ENCODE measurements around the gene WHRN. TPM values are rescaled to one million over a fixed set of nuclear protein-coding genes. Genes with fewer than 3 reads are reported as not detected.

Gene WHRN
- total RNA-seq, 1 experiment from 2014 or later = 1.4 TPM

GRCh38 chr9:114515528-114515927, 10.3 kb upstream of the WHRN start:
- no peak for DNase-seq (ENCODE audit: low read depth)

DNA sequence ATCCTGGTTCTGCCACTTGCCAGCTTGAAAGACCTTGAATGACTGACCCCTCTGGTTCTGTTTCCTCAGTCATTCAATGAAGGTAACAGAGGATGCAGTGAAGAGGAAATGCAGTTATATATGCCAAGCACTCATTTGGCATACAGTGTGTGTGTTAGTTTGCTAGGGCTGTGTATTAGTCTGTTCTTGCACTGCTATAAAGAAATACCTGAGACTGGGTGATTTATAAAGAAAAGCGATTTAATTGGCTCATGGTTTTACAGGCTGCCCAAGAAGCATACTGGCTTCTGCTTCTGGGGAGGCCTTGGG, 8.6 kb upstream of the WHRN start:
- DNase-seq (ENCODE audit: low read depth) = no peak

DNA sequence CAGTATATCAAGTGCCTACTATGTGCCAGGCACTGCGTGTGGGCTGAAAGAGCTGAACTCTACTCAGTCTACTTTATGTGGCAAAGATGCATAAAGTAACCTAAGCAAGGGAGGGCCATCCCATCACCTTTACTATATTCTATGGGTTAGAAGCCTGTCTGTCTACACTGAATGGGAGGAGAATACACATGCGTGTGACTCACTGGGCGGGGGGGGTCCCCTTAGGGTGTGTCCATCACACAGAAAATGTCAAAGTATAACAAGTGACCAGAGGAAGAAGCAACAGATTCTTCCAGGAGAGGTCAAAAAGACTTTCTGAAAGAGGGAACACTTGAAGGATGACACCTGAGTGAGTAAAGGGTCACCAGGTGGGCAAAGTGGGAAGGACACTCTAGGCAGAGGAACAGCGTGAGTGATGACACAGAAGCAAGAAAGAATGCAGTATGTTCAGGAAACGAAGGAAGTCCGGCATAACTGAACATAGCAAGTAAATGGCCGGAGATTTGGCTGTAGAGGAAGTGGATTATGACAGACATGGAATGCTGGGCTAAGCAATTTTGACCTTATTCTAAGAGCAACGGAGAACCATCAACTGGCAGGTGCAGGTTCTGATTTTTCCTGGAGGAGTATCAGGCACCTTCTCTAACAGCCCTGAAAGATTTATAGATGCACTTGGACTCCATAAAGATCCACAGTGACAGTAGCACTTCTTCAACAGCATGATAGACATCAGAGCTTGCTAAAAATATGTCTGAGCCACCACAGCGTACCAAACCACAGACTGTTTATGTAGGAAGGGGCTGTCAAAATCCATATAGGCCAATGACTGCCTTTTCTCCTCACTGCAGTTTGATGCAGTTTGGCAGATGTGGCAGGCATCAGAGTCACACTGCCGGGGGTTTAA, 8.0 kb upstream of the WHRN start:
- no peak for DNase-seq (ENCODE audit: low read depth)

DNA sequence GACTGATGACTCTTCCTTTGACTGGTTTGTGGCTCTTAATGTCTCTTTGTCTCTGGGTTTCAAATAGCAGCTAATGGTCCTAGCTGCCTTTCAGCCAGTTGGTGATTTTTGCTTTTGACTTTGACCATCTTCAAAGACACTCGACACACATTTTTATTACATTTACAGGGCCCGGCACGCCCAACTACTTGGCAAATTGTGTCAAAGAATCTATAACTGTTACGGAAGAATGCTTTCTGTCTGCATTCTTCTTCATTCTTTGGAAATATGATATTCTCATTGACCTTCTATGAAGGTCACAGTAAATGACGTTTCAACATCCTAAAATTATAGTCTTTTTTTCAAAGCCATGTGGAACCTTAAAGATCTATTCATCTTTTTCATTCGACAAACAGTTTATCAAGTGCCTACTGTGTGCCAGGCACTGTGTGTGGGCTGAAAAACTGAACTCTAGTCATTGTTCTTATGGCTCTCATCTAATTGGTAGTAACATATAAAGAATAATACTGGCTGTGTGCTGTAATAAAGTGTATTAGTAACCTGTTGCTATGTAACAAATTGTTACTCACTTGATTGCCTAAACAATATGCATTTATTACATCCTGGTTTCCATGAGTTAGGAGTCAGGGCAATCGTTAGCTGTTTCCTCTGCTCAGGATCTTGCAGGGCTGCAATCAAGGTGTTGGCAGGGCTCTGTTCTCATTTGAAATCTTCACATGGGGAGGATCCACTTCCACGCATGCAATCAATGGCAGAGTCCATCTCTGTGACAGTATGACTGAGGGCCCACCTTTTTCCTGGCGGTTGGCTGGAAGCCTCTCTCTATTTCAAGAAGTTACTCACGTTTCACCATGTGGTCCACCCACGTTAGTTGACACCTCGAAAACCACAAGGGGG, 7.0 kb upstream of the WHRN start:
- no peak for DNase-seq (ENCODE audit: low read depth)

GRCh38 chr9:114507726-114508125, 2.5 kb upstream of the WHRN start:
- peak; percentile 19 for DNase-seq (ENCODE audit: low read depth)

- DNase-seq (ENCODE audit: low read depth) = no peak
Measured at GRCh38 chr9:114506082-114506390, 763 bp upstream of the WHRN start.

GRCh38 chr9:114504341-114505186, 709 bp downstream of the WHRN start:
- DNase-seq (ENCODE audit: low read depth) = peak; percentile 16

DNA sequence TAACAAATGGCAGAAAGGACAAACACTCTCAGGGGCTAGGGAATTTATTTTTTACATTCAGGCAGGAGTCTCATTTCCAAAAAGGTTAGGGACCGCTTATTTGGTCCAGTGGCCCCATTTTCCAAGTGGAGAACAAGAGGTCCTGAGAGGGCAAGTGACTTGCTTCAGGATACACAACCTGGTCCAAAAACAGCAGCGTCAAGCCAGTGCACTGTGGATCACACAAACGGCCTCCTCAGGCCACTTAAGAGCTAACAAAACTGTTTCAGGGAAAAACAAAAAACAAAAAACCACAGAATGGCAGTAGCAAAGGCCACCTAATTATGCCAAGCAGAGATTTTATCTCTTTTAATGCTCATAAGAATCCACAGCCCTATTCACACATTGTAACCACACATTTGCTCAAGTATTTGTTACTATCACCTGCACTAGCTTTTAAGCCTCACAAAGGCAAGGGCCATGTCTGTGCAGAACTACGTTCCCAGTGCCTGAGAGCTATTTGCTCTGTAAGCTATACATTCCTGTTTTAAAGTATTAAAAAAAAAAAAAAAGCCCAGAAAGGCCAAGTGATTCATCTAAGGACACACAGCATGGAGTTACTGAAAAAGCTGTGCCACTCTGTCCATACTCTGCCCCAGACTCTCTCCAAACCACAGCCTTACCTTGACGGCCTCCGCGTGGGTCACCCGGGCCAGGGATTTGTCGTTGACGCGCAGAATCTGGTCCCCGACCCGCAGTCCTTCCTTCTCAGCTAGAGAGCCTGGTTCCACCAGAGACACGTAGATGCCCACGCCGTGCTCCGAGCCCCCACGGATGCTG, 1.5 kb downstream of the WHRN start:
- no peak for DNase-seq (ENCODE audit: low read depth)

GRCh38 chr9:114503009-114503408, 2.3 kb downstream of the WHRN start:
- no peak for DNase-seq (ENCODE audit: low read depth)

GRCh38 chr9:114501796-114502682, 3.2 kb downstream of the WHRN start:
- DNase-seq (ENCODE audit: low read depth) = peak; percentile 35

GRCh38 chr9:114500697-114501292, 4.5 kb downstream of the WHRN start:
- DNase-seq (ENCODE audit: low read depth) = no peak

DNA sequence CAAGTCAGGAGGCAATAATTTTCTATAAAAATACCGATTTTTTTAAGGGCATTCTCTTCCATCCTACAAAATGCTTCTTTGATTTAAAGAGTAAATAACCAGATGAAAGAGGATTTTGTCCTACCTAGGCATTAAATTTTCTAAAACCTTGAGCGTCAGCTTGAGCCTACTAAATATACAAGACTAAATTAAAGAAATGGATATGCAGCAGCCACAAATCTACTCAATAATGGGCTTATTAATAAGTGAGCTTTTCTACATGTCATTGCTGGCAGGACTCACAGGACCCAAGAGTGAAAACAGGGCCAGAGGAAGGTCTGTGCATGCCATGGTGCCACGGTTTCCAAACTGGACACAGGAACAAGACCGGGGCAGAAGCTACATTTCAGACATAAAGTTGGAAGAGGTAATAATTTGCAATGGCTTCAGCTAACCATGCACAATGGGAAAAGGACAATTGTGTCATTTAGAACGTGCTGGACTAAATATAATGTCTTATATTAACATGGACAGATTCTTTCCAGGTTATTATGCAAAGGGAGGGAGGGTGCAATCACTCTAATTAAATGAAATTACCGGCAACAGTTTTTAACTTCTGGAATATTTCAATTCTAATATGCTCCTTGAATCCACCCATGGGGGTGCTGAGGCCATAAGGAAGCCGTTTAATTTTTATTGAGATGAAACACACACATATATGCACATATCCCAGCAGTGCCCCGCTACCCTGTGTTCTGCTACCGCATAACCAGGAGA, 5.2 kb downstream of the WHRN start:
- DNase-seq (ENCODE audit: low read depth) = no peak

DNA sequence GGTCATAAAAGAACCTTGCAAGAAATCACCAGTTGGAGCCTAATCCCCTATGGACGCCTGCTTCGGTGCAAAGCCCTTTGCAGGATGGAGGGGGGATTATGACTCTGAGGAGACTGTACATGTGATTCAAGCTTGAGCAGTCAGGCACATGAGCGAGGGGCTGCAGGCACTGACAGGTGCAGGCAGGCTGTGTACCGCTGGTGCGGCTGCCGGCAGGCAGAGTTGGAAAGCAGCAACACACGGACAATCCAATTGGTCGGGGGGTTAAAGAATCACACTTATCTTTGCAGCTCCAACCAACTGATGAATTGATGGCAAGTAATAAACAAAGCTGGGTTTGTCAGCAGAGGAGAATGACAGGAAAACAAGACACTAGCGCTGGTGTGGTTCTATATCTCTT, 5.7 kb downstream of the WHRN start:
- no peak for DNase-seq (ENCODE audit: low read depth)

GRCh38 chr9:114497727-114498382, 7.4 kb downstream of the WHRN start:
- DNase-seq (ENCODE audit: low read depth) = no peak

DNA sequence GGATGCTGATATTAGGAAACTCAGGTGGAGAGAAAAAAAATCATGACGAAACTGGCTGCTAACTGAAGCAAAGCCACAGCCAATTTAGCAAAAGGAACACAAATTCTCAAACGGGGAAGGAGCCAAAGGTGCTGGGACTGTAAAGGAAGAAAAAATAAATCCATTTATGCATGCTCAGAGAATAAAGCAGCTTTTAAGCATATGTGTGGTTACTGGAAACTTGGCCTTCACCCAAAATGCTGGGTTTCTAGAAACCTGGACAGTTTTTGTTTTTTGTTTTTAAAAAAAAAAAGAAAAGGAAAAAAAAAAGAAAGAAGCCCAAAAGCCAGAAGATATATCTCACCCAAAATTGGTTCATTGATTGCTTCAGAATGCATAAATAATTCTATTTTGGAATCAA, 8.0 kb downstream of the WHRN start:
- no peak for DNase-seq (ENCODE audit: low read depth)

- no peak for DNase-seq (ENCODE audit: low read depth)
Measured at GRCh38 chr9:114496011-114496410, 9.3 kb downstream of the WHRN start.

DNA sequence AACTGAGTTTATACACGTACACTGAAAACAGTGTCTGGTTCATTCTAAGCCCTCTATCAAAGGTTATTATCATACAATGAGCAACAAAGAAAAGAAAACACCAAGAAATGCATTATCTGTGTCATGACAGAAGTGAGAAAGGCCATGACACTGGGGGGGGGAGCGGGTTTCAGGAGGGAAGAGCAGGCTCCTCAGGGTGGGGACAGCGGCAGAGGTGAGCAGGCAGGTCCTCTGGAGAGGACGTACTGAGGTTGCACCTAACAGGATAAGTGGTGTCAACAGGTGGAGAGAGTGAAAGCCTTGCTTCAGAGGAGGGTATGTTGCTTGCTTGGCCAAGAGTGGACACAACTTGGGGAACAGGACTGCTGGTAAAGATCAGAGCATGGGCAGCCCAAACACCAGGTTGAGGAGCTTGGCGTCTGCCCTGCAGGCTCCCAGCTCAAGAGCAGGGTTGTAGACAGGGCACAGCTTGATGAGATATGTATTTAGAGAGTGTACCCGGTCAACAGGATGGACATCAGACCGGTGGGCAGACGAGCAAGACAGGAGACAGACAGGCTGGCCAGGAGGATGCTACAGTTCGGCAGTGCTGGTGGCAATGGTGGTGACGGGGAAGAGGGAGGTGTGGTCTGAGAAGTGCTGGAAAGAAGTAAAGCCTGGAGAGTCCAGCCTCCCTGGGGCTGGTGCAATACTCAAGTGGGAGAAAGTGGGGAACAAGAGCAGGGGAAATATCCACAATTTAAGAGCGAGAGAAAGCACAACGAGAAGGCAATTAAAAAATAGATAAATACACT, 10.3 kb downstream of the WHRN start:
- no peak for DNase-seq (ENCODE audit: low read depth)
